HG03159 (cell line): ENCODE measurements around the gene NOL11.
"Not testable (repeated sequence)": the region's sequence is repeated elsewhere in the genome, so short reads cannot be mapped to it uniquely, and the experiment has no call there.

Experiments used
- ATAC-seq: cut with Tn5 transposase; IDR thresholded peaks from one replicate; pipeline ENCODE4 v1.9.1; 2021; ENCODE audit warnings: mild to moderate bottlenecking, moderate library complexity; ENCODE audit not compliant: unreplicated experiment

Gene NOL11

GRCh38 chr17:67717624-67718324 is at the start of gene NOL11:
TSS of gene NOL11 (plus strand) at chr17:67717936. CDS start at chr17:67717948, 12 bp downstream.
- peak; percentile 93 for ATAC-seq

GRCh38 chr17:67671493-67671892 is 46.2 kb upstream of the NOL11 start:
- no peak for ATAC-seq

- no peak for ATAC-seq
Observed at GRCh38 chr17:67672592-67673335, 45.0 kb upstream of the NOL11 start.

- ATAC-seq = no peak
Observed at GRCh38 chr17:67675481-67675880, 42.3 kb upstream of the NOL11 start.

GRCh38 chr17:67676305-67676704 is 41.4 kb upstream of the NOL11 start:
- ATAC-seq = no peak

DNA sequence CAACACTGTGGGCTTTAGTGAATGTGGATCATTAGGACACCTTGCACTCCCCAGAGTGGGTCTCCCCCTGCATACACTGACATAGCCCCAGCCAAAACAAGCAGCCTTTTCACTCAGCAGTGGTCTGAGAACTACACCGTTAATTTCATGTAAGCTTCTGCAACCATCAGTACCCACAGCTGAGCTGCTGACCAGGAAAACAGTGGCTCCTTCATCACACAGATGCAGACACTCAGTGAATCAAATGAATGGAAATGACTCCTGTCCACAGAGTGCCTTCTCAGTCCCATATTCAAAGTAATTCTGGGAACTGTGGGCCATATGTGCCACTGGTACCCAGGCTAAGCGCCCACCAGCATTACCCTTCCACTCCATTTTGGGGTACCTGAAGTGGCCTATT is 39.3 kb upstream of the NOL11 start:
- ATAC-seq = no peak

GRCh38 chr17:67679225-67679624 is 38.5 kb upstream of the NOL11 start:
- ATAC-seq = no peak

GRCh38 chr17:67679721-67680120 is 38.0 kb upstream of the NOL11 start:
- no peak for ATAC-seq

DNA sequence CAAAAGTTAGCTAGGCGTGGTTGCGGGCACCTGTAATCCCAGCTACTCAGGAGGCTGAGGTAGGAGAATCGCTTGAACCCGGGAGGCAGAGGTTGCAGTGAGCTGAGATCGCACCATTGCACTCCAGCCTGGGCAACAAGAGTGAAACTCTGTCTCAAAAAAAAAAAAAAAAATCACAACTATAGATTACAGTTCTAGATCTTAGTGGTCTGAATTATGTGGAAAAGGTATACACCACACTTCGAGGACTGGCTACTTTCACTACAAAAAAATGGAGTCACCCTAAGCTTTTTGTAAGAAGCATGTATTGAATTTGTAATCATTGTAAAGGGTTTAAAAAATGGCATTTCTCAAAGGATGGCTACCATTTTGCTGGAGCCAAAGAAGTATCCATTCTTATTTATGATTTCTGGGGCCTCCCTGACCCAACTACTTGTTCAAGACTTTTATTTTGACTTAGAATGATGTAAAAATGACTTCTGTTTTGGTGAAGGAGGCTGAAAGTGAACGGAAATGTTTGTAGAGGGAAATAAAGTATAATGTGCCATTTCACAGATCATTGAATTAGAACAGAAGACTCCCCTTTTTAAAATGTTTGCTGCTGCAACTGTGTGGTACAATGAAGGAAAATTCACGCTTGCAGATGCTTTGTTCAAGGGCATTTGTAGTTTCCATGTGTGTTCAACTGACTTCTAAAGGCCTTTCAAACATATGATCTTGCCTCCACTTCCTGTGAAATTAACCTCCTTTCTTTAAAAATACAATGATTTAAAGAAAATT is 37.1 kb upstream of the NOL11 start:
- ATAC-seq = no peak

- ATAC-seq = no peak
Observed at GRCh38 chr17:67682196-67682595, 35.5 kb upstream of the NOL11 start.

DNA sequence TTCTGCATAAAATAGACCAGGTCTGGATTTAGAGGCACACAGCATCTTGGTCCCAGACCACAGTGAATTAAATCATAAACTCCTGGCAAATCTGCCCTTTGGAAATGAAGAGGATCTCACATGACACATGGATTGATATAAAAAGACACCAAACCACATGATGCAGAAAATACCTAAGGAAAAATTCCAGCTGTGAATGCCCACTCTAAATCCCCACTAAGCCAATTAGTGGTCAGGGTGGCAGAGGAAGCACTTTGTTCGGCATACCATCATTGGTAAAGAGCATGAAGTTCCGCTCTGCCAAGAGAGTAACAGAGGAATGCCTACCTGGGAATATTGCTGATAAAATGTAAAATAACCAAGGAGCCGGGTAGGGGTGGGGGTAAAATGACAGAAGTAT is 32.4 kb upstream of the NOL11 start:
- ATAC-seq = no peak

DNA sequence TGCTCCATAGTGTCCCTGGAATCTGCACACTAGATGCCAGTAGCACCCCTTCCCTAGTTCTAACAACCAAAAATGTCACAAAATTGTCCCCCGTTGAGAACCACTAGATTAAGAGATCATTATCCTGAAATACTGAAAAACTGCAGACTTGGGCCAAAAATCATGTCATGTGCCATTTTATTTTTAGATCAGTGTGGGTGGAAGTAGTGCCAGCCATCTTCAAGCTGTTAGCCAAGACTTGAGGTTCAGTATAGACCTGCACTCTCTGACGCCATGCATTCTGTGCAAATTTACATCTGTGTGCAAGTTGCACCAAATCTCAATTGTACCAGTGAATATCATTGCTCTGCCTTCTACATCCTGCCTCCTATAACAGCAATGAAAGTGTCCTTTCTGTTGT is 31.5 kb upstream of the NOL11 start:
- ATAC-seq = no peak

GRCh38 chr17:67687511-67687910 is 30.2 kb upstream of the NOL11 start:
- ATAC-seq = no peak

DNA sequence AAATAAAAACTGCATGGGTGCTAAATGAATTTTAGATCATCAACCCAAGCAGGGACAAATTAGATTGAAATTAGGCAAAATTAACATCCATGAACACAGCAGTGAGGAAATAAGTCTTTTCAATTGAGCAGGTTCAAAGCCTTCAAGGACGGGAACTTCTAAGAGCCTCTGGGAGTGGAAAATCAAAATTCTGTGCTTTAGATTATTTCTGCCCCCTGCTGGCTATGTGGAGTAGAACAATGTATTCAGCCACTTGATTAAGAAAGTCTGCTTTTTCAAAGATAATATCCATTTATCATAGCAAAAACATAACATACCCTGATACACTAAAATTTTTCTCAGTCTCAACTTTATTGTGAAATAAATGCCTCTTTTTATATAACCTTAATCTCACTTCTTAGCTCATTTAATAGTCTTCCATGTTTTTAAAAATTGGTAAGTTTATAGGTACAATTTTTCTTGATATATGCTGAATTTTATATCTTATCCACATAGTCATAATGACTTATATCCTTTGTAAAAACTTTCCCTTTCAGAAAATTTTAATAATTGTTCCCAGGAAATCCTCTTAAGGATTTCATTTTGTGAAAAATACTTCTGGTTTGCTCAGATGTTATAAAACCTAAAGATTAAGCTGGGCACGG is 28.1 kb upstream of the NOL11 start:
- no peak for ATAC-seq

DNA sequence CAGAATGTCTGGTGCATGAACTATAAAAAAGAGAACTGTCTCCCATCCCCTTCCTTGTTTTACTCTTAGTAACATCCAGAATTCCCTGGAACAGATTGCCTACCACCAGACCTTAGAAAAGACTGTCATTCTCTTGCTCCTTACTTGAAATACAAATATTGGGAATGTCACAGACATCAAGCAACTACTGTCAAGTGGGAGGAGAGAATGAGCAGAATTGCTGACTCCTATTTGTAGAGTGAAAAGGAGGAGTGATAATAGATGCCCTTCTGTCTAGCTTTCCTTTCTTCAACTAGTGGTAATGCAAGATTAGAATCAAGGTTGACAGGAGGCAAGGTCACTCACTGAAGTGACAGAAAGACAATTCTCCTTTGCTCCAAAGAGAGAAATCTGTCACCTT is 23.9 kb upstream of the NOL11 start:
- no peak for ATAC-seq

DNA sequence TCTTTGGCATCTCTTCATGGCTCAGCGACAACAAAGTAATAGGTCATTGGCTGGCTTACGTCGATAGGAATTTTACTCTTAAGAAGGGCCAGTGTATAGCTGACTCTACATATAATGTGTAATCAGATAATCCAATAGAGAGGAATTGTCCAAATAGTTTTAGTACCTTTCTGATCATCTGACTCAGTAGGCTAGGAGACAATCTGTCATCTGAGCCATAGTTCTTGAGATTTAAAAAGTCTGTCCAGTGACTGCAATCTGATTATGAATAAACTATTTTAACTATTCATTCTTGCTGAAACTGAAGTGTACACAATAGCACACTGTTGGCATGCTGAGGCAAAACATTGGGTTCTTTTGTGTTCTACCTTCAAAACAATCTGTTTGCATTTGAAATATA is 21.4 kb upstream of the NOL11 start:
- ATAC-seq = no peak

DNA sequence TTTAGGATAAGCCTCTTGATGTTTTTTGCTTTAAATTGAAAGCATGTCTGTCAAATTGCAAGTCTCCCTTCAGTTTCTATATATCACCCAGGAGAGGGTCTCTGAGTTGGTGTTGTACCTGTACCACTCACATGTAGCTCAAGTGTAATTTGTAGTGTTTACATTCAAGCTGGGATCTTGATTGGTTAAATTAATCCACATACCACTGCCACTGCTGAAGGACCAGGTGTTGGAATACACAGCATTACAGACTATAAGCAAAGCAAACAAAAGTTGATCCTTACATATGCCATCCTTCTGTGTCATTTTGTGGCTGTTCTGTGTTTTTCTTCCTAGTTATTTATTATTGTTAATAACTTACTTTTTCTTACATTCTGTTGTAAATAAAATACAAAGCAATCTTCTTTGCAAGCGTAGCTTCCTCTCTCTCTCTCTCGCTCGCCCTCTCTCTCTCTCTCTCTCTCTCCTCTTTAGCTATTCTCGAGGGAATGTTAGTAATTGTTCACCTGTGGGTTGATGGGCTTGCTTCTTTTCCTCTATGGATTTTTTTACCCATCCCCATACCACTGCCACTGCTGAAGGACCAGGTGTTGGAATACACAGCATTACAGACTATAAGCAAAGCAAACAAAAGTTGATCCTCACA is 20.8 kb upstream of the NOL11 start:
- ATAC-seq = no peak

- no peak for ATAC-seq
Observed at GRCh38 chr17:67700037-67700724, 17.6 kb upstream of the NOL11 start.

- ATAC-seq = no peak
Observed at GRCh38 chr17:67700725-67701119, 17.0 kb upstream of the NOL11 start.

DNA sequence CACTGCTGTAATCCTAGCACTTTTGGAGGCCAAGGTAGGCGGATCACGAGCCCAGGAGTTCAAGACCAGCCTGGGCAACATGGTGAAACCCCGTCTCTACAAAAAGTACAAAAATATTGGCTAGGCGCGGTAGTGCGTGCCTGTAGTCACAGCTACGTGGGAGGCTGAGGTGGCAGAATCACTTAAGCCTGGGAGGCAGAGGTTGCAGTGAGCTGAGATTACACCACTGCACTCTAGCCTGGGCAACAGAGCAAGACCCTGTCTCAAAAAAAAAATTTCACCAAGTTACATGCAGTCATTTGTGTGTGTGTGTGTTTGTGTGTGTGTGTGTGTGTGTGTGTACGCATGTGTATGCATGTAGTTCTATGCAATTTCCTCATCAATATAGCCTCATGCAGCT is 14.9 kb upstream of the NOL11 start:
- ATAC-seq = not testable (repeated sequence)
